B cell (primary cell): Measurements from ENCODE around the gene HEXIM2. TPM values are rescaled to one million over a fixed set of nuclear protein-coding genes. Genes with fewer than 3 reads are reported as not detected.

Experiments
- ATAC-seq: fragments of 200-7000 bp; cut with Tn5 transposase; one replicate; pipeline ENCODE4 v1.10.0; 2021; ENCODE audit warnings: low read depth, mild to moderate bottlenecking, moderate number of reproducible peaks, moderate library complexity
- CTCF ChIA-PET: fragments of 350-600 bp; sonication (Branson Sonifier 250); formaldehyde crosslinking; loops from one replicate; lab custom pipeline; 2021; ENCODE audit warnings: antibody characterized with exemption, inconsistent platforms; lab: Charles Lee
- POLR2A ChIA-PET: fragments of 350-600 bp; sonication (Branson Sonifier 250); formaldehyde crosslinking; loops from one replicate; lab custom pipeline; 2021; ENCODE audit warnings: antibody characterized with exemption; lab: Charles Lee
- DNase-seq: peaks from one replicate; pipeline ENCODE4 v3.0.0; 2013
- H2AFZ ChIP-seq: 2 replicates; pipeline ENCODE4 v1.6.1; 2012; ENCODE audit warnings: mild to moderate bottlenecking, low read depth, low read length; ENCODE audit not compliant: insufficient read depth, poor library complexity, severe bottlenecking
- H3K27ac ChIP-seq, 2 donors: 1 replicate in 1 of 2; 2 replicates in 1 of 2; pipeline ENCODE4 v1.5.1; 2012 to 2013; ENCODE audit warnings: low read length in 2 of 2, mild to moderate bottlenecking in 2 of 2, moderate library complexity in 1 of 2
- H3K27me3 ChIP-seq, 4 experiments: fragments of 200-600 bp in 1 of 4; sonication (generic) in 1 of 4; replicated peaks in 1 of 4; 1 replicate in 2 of 4; 2 replicates in 2 of 4; pipeline versions ENCODE4 v1.6.1 to v1.7.0; 2013 to 2016; ENCODE audit warnings: low read length in 3 of 4, mild to moderate bottlenecking in 2 of 4, mixed read lengths in 1 of 4, moderate library complexity in 1 of 4; ENCODE audit not compliant: insufficient read depth in 4 of 4, control insufficient read depth in 3 of 4; ENCODE audit errors: control extremely low read depth in 1 of 4
- H3K36me3 ChIP-seq, 2 experiments: replicated peaks in 1 of 2; 1 replicate in 1 of 2; 2 replicates in 1 of 2; pipeline versions ENCODE4 v1.6.1 to v1.7.1; 2013; ENCODE audit warnings: low read length in 1 of 2; ENCODE audit not compliant: insufficient read depth in 2 of 2, control insufficient read depth in 1 of 2; ENCODE audit errors: control extremely low read depth in 1 of 2, extremely low read depth in 1 of 2
- H3K4me1 ChIP-seq, 2 donors: fragments of 200-600 bp in 1 of 2; sonication (generic) in 1 of 2; 1 replicate in 1 of 2; 2 replicates in 1 of 2; pipeline versions ENCODE4 v1.5.1 to v1.6.1; 2013 to 2017; ENCODE audit warnings: low read length in 2 of 2; ENCODE audit not compliant: control insufficient read depth in 2 of 2, insufficient read depth in 2 of 2
- H3K4me2 ChIP-seq: replicated peaks from 2 replicates; pipeline ENCODE3; 2012; ENCODE audit warnings: mild to moderate bottlenecking, low read depth, low read length; ENCODE audit not compliant: poor library complexity, severe bottlenecking
- H3K4me3 ChIP-seq, 5 experiments: fragments of 200-600 bp in 1 of 5; sonication (generic) in 1 of 5; 1 replicate in 3 of 5; 2 replicates in 2 of 5; pipeline versions ENCODE4 v1.5.1 to v1.7.0; 2011 to 2016; ENCODE audit warnings: low read length in 4 of 5, mild to moderate bottlenecking in 4 of 5, low read depth in 2 of 5, control low read depth in 1 of 5, moderate library complexity in 1 of 5; ENCODE audit not compliant: insufficient read depth in 1 of 5; ENCODE audit errors: control extremely low read depth in 1 of 5, extremely low read depth in 1 of 5
- H3K79me2 ChIP-seq: fragments of 200-600 bp; sonication (generic); one replicate; pipeline ENCODE4 v1.6.0; 2016; ENCODE audit warnings: low read length; ENCODE audit not compliant: control insufficient read depth, insufficient read depth
- H3K9ac ChIP-seq: fragments of 200-600 bp; sonication (generic); 2 replicates; pipeline ENCODE4 v1.6.1; 2017; ENCODE audit warnings: mild to moderate bottlenecking, low read length, moderate library complexity
- H3K9me3 ChIP-seq, 3 donors: one replicate each; pipeline versions ENCODE4 v1.6.1 to v1.7.1; 2013; ENCODE audit warnings: low read length in 2 of 3; ENCODE audit not compliant: control insufficient read depth in 2 of 3, insufficient read depth in 1 of 3; ENCODE audit errors: control extremely low read depth in 1 of 3
- H4K20me1 ChIP-seq: 2 replicates; pipeline ENCODE4 v1.6.0; 2012; ENCODE audit warnings: mild to moderate bottlenecking, low read length; ENCODE audit not compliant: insufficient read depth, control insufficient read depth, poor library complexity, severe bottlenecking
- H3K27ac Mint-ChIP-seq: one replicate; pipeline ENCODE4 v1.8.0; 2021; ENCODE audit warnings: mixed read lengths
- H3K27me3 Mint-ChIP-seq: one replicate; pipeline ENCODE4 v1.8.0; 2021; ENCODE audit warnings: mixed read lengths
- H3K4me1 Mint-ChIP-seq: one replicate; pipeline ENCODE4 v1.8.0; 2021; ENCODE audit warnings: mixed read lengths
- H3K4me3 Mint-ChIP-seq: one replicate; pipeline ENCODE4 v1.8.0; 2021; ENCODE audit warnings: mixed read lengths
- H3K9me3 Mint-ChIP-seq: one replicate; pipeline ENCODE4 v1.8.0; 2022; ENCODE audit warnings: mixed read lengths; ENCODE audit not compliant: insufficient read depth
- CTCF ChIP-seq: fragments of 200-600 bp; IDR thresholded peaks from one replicate; pipeline ENCODE4 v1.8.0; 2022; ENCODE audit warnings: antibody characterized with exemption, mild to moderate bottlenecking
- EZH2 ChIP-seq: IDR thresholded peaks from 2 replicates; pipeline ENCODE4 v1.6.1; 2012; ENCODE audit warnings: borderline replicate concordance, low read depth, mild to moderate bottlenecking, moderate library complexity, low read length; ENCODE audit not compliant: insufficient read depth, poor library complexity, severe bottlenecking
- WGBS: methylation state at CpG from one replicate; pipeline ENCODE4 v1.1.5; 2013; ENCODE audit warnings: missing lambda C conversion rate; ENCODE audit not compliant: insufficient coverage; 5-methylcytosine and 5-hydroxymethylcytosine counted together
- intact Hi-C: fragments of 100-400 bp; cut with micrococcal nuclease; formaldehyde crosslinking; loops from one replicate; pipeline ENCODE4 v1.10.0; 2022
- polyA plus RNA-seq: library from polyadenylated mRNA; depleted of rRNA; stranded (reverse); fragments of >200 nt; gene quantifications from 2 replicates; pipeline ENCODE4 v1.2.3, GENCODE V29; 2012
- total RNA-seq, 2 donors: library from RNA; stranded (reverse); fragments of 120-200 nt in 1 of 2; gene quantifications; 1 replicate in 1 of 2; 2 replicates in 1 of 2; pipeline versions ENCODE4 v1.2.3 to v1.2.4, GENCODE V29; 2013 to 2022

HEXIM2 gene
- total and polyA plus RNA-seq, 2 donors (not counting 1 experiment from before 2014, with no cell fraction given): 3.7 to 10.0 TPM

DNA sequence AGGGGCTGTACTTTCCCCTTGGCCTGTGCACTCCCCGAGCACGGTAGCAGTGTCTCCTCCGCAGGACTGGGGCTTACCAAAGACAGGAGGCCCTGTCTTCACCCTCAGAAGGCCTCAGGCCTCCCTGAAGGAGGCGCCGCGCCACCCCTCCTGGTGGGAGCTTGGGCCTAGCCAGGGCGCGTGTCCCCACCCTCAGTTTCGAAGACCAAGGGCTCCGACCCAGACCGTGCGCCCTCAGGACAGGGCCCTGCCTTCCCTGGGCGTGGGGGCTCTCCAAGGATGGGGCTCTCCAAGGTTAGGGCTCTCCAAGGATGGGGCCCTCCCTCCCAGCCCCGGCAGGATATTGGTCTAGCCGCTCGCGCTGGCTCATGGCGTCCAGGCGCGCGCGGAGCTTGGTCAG, 41.1 kb upstream of the HEXIM2 start:
- no peak for ATAC-seq

DNA sequence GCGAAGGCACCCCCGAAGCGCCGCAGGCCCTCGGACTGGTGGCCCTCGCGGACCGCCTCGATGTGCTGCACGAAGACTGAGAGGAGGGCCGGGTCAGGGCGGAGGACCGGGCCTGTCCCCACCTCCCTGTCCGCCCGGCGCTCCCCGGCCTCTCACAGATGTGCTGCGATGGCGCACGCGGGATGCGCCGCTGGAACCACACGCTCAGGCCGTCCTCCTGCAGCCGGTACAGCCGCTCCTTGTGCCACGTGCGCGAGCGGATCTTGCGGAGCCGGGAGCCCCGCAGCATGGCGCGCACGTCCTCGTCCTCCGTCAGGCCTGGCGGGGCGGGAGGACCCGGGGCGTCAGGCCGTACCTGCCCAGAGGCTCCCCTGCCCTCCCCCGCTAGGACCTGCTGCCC, 40.6 kb upstream of the HEXIM2 start:
- H3K9ac ChIP-seq: no peak overlapping the region

More for the DNA sequence above, 41.1 kb upstream of the HEXIM2 start:
- no peaks in the 10 kb centered on the region for H3K4me1 ChIP-seq
- H3K9me3 ChIP-seq: no peaks in the 10 kb centered on the region
- intact Hi-C loops: no loop called here
- H3K27me3 ChIP-seq: peaks cover 0 to 7% (median 0%) of the 10 kb centered on the region in 4 experiments
- WGBS: 74% methylated on average over 22 of the region's 22 CpGs
- no peaks in the 10 kb centered on the region for H3K79me2 ChIP-seq
- DNase-seq: no peak
- ChIA-PET CTCF (no interaction called here), POLR2A (no interaction called here)
- Mint-ChIP-seq H3K27me3 (peaks cover 5% of the 10 kb centered on the region), H3K4me1 (no peaks in the 10 kb centered on the region), H3K9me3 (no peaks in the 10 kb centered on the region), H3K27ac (no peak overlapping the region), H3K4me3 (no peak overlapping the region)
- no peak overlapping the region for H3K9ac ChIP-seq
- H2AFZ ChIP-seq: no peak overlapping the region
- H3K4me2 ChIP-seq: no peak overlapping the region
- TF ChIP-seq CTCF (no peak), EZH2 (no peak)
- no peak overlapping the region for H3K27ac ChIP-seq
- no peaks in the 10 kb centered on the region for H4K20me1 ChIP-seq
- no peaks in the 10 kb centered on the region for H3K36me3 ChIP-seq
- H3K4me3 ChIP-seq: no peak overlapping the region

More for the DNA sequence above, 40.6 kb upstream of the HEXIM2 start:
- ATAC-seq (no peak), DNase-seq (no peak)
- H3K36me3 ChIP-seq: no peaks in the 10 kb centered on the region
- peaks cover 5% of the 10 kb centered on the region for H3K27me3 Mint-ChIP-seq
- no peak overlapping the region for H3K4me3 Mint-ChIP-seq
- peaks cover 0 to 7% (median 0%) of the 10 kb centered on the region in 4 experiments for H3K27me3 ChIP-seq
- no peaks in the 10 kb centered on the region for H3K4me1 ChIP-seq
- POLR2A ChIA-PET: no interaction called here
- H2AFZ ChIP-seq: no peak overlapping the region
- CTCF ChIA-PET: no interaction called here
- WGBS: 33% methylated on average over 45 of the region's 45 CpGs
- H3K4me2 ChIP-seq: no peak overlapping the region
- no peaks in the 10 kb centered on the region for H3K4me1 Mint-ChIP-seq
- H4K20me1 ChIP-seq: no peaks in the 10 kb centered on the region
- H3K9me3 Mint-ChIP-seq: no peaks in the 10 kb centered on the region
- H3K27ac ChIP-seq: no peak overlapping the region
- no peaks in the 10 kb centered on the region for H3K79me2 ChIP-seq
- H3K9me3 ChIP-seq: no peaks in the 10 kb centered on the region
- intact Hi-C loops: no loop called here
- H3K4me3 ChIP-seq: no peak overlapping the region
- no peak overlapping the region for H3K27ac Mint-ChIP-seq
- TF ChIP-seq EZH2 (no peak), CTCF (no peak)
